Measurements from ENCODE around the gene SH2D4B.
"Not testable (repeated sequence)": the region's sequence is repeated elsewhere in the genome, so short reads cannot be mapped to it uniquely, and the experiment has no call there.

Gene SH2D4B

DNA sequence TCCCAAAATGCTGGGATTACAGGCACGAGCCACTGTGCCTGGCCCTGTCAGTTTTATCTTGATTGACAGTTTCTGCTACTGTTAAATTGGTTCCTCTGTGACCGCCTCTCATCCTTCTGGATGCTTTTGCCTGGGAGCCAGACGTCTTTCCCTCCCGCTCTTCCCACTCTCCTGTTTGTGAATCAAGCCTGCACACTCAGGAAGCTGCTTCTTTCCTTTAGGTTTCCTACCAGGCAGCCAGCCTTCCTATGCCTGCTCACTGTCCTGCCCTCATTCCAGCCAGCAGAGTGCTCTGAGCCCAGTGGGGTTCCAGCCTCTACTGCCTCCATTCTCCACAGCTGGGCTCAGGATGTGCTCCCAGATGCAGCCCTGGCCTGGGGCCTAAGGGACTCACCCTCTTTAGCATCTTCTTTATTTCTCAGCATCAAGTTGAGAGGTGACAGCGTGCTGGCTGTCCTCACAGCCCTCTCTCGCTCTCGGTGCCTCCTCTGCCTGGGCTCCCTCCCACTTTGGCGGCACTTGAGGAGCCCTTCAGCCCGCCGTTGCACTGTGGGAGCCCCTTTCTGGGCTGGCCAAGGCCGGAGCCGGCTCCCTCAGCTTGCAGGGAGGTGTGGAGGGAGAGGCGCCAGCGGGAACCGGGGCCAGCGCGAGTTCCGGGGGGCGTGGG is 5.1 kb downstream of the SH2D4B start:
- TF ChIP-seq, protein P1, sequence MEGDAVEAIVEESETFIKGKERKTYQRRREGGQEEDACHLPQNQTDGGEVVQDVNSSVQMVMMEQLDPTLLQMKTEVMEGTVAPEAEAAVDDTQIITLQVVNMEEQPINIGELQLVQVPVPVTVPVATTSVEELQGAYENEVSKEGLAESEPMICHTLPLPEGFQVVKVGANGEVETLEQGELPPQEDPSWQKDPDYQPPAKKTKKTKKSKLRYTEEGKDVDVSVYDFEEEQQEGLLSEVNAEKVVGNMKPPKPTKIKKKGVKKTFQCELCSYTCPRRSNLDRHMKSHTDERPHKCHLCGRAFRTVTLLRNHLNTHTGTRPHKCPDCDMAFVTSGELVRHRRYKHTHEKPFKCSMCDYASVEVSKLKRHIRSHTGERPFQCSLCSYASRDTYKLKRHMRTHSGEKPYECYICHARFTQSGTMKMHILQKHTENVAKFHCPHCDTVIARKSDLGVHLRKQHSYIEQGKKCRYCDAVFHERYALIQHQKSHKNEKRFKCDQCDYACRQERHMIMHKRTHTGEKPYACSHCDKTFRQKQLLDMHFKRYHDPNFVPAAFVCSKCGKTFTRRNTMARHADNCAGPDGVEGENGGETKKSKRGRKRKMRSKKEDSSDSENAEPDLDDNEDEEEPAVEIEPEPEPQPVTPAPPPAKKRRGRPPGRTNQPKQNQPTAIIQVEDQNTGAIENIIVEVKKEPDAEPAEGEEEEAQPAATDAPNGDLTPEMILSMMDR (IDR thresholded peaks at IDR 0.05), result no peak
- Histone ChIP-seq H3K9me3 (ENCODE audit: control insufficient read depth, low read length) (no peaks in the 10 kb centered on the region), H3K9ac (no peak overlapping the region), H3K36me3 (ENCODE audit: control insufficient read depth, insufficient read depth, low read length) (no peaks in the 10 kb centered on the region), H3K4me2 (ENCODE audit: low read length) (no peak overlapping the region), H3K4me3 (ENCODE audit: low read depth, low read length) (no peak overlapping the region), H3K27me3 (ENCODE audit: control insufficient read depth, insufficient read depth, low read length) (no peaks in the 10 kb centered on the region), H3K79me2 (no peaks in the 10 kb centered on the region), H2AFZ (no peak overlapping the region), H3K27ac (no peak overlapping the region), H3K4me1 (no peaks in the 10 kb centered on the region)

DNA sequence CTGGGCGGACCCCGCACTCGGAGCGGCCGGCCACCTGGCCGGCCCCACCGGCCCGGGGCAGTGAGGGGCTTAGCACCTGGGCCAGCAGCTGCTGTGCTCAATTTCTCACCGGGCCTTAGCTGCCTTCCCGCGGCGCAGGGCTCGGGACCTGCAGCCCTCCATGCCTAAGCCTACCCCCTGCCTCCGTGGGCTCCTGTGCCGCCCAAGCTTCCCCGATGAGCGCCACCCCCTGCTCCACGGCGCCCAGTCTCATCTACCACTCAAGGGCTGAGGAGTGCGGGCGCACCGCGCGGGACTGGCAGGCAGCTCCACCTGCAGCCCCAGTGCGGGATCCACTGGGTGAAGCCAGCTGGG is 5.6 kb downstream of the SH2D4B start:
- H3K4me3 ChIP-seq (ENCODE audit: low read depth, low read length); H3K9ac ChIP-seq; H3K27ac ChIP-seq; H3K79me2 ChIP-seq; H3K36me3 ChIP-seq (ENCODE audit: control insufficient read depth, insufficient read depth, low read length); H3K9me3 ChIP-seq (ENCODE audit: control insufficient read depth, low read length); H3K4me2 ChIP-seq (ENCODE audit: low read length); H3K27me3 ChIP-seq (ENCODE audit: control insufficient read depth, insufficient read depth, low read length); H3K4me1 ChIP-seq; H2AFZ ChIP-seq: not testable (repeated sequence)

DNA sequence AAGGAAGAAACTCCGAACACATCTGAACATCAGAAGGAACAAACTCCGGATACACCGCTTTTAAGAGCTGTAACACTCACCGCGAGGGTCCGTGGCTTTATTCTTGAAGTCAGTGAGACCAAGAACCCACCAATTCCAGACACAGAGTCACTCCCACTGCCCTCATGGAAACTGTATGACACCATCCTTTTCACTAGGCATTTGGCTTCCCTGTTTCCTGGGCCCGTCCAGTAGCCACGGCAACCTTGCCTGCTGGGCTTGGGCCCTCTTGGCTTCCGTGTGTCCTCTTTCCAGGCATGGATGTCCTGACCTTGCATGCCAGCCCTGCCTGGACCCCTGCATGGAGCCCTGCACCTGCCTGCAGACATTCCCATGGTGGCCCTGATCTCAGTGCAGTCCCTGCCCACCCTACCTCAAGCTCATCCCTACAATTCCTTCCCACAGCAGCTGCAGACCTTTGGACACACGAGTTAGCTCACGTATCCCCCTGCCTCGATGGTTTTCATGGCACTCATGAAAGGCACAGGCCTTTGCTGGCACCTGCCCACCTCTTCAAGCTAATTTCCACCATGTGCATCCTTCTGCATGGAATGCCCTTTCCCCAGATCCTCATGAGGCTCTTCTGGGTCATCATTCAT is 6.7 kb downstream of the SH2D4B start:
- Histone ChIP-seq H3K79me2 (no peaks in the 10 kb centered on the region), H3K27ac (no peak overlapping the region), H3K36me3 (ENCODE audit: control insufficient read depth, insufficient read depth, low read length) (no peaks in the 10 kb centered on the region), H3K4me3 (ENCODE audit: low read depth, low read length) (no peak overlapping the region), H3K9me3 (ENCODE audit: control insufficient read depth, low read length) (no peaks in the 10 kb centered on the region), H3K9ac (no peak overlapping the region), H3K4me1 (no peaks in the 10 kb centered on the region), H3K27me3 (ENCODE audit: control insufficient read depth, insufficient read depth, low read length) (no peaks in the 10 kb centered on the region), H3K4me2 (ENCODE audit: low read length) (no peak overlapping the region), H2AFZ (no peak overlapping the region)
- TF ChIP-seq, protein P1 (IDR thresholded peaks at IDR 0.05), result no peak

DNA sequence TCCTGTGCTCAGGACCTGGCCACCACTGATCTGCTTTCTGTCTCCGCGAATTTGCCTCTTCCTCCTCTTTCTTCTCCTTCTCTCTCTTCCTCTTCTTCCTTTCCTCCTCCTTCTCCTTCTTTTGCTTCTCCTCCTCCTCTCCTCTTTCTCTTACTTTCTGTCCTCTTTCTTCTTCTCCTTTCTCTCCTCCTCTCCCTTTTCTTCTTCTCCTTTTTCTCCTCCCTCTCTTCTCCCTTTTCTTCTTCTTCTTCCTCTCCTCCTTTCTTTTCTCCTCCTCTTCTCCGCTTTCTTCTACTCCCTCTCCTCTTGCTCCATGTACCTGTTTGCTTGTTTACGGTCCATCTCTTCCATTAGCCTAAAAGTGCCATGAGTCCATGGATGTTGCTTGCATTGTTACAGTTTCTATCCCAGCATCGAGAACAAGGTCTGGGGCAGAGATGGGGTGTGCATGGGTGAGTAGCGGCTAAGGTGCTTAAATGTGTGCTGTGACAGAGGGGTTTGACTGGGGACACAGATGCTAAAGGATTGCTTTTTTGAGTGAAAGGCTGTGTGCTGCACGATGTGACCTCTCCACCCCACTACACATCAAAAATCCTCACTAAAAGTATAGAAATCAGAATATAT is 7.7 kb downstream of the SH2D4B start:
- Histone ChIP-seq H3K79me2 (no peaks in the 10 kb centered on the region), H3K9me3 (ENCODE audit: control insufficient read depth, low read length) (no peaks in the 10 kb centered on the region), H3K4me1 (no peaks in the 10 kb centered on the region), H3K27ac (no peak overlapping the region), H3K4me2 (ENCODE audit: low read length) (no peak overlapping the region), H3K36me3 (ENCODE audit: control insufficient read depth, insufficient read depth, low read length) (no peaks in the 10 kb centered on the region), H3K9ac (no peak overlapping the region), H2AFZ (no peak overlapping the region), H3K4me3 (ENCODE audit: low read depth, low read length) (no peak overlapping the region), H3K27me3 (ENCODE audit: control insufficient read depth, insufficient read depth, low read length) (no peaks in the 10 kb centered on the region)
- TF ChIP-seq, protein P1 (IDR thresholded peaks at IDR 0.05), result no peak

DNA sequence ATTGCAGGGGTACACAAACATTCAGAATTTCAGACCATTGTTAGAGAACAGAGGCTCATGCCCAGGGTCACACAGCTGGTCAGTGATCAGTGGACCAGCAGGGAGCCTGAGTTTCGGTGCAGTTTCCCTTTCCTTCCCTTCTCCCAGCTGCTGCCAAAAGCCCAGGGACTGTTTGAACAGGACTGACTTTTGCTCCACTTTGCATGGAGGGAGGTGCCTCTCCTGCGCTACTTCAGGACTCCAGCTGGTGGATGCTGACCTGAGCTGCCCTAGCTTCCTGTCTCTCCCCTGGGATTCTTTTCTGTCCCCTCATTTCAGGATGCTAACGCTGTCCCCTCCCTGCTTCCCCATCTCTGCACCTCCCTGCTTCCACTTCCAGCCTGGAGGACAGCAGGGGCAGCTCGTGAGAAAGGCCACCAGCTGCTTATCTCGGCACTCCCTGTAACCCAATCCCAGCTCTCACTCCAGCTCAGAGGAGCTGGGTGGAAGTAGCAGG is 14.5 kb downstream of the SH2D4B start:
- no peak overlapping the region for H3K27ac ChIP-seq
- no peak overlapping the region for H3K4me3 ChIP-seq (ENCODE audit: low read depth, low read length)
- H3K9ac ChIP-seq, result no peak overlapping the region

More for the DNA sequence above, 14.5 kb downstream of the SH2D4B start:
- no peak overlapping the region for H3K4me2 ChIP-seq (ENCODE audit: low read length)
- no peaks in the 10 kb centered on the region for H3K36me3 ChIP-seq (ENCODE audit: control insufficient read depth, insufficient read depth, low read length)
- no peaks in the 10 kb centered on the region for H3K27me3 ChIP-seq (ENCODE audit: control insufficient read depth, insufficient read depth, low read length)
- H3K79me2 ChIP-seq, result no peaks in the 10 kb centered on the region
- peaks cover 3% of the 10 kb centered on the region for H3K4me1 ChIP-seq
- TF ChIP-seq, protein P1 (IDR thresholded peaks at IDR 0.05), result no peak
- peak overlapping the region; percentile 6 for H2AFZ ChIP-seq
- H3K9me3 ChIP-seq (ENCODE audit: control insufficient read depth, low read length), result no peaks in the 10 kb centered on the region
